ENCODE measurements around the gene ARL16. TPM values are rescaled to one million over a fixed set of nuclear protein-coding genes. Genes with fewer than 3 reads are reported as not detected.

Gene ARL16
- total RNA-seq, 4 donors from 2014 or later: 33.5 to 45.4 (median 43.4) TPM

- Histone ChIP-seq H3K4me3 (no peak overlapping the region), H3K27ac (no peak overlapping the region), H3K4me1 (peaks cover 0 to 22% (median 5%) of the 10 kb centered on the region in 4 donors), H3K27me3 (no peaks in the 10 kb centered on the region), H3K36me3 (no peaks in the 10 kb centered on the region), H3K9me3 (no peaks in the 10 kb centered on the region)
- no peak for DNase-seq
- no peak for TF ChIP-seq CTCF (IDR thresholded peaks at IDR 0.05)
These were observed 44.9 kb downstream of the ARL16 start for GRCh38 chr17:81638683-81639082.

- Histone ChIP-seq H3K36me3 (no peaks in the 10 kb centered on the region), H3K27me3 (no peaks in the 10 kb centered on the region), H3K9me3 (no peaks in the 10 kb centered on the region), H3K4me1 (peaks cover 0 to 22% (median 5%) of the 10 kb centered on the region in 4 donors), H3K4me3 (peak within 1 kb of the TSS; percentile 54 to 99 (median 92)), H3K27ac (peak within 1 kb of the TSS; percentile 82 to 94 (median 90))
- TF ChIP-seq POLR2A (IDR thresholded peaks at IDR 0.05) (peak; percentile 68 to 92), CTCF (IDR thresholded peaks at IDR 0.05) (no peak)
- peak; percentile 74 to 90 (median 89) for DNase-seq
These were observed 46.9 kb downstream of the ARL16 start, which contains the start of the genes NPLOC4 and TSPAN10 for GRCh38 chr17:81636505-81637288. Gene NPLOC4, minus strand, starts transcription at chr17:81637112. Its CDS starts 182 bp downstream, at chr17:81636930. Gene TSPAN10, plus strand, starts transcription at chr17:81637196. Its CDS starts 5,217 bp downstream, at chr17:81642413.

- H3K4me1 ChIP-seq: peaks cover 0 to 22% (median 5%) of the 10 kb centered on the region in 4 donors
- peak overlapping the region; percentile 54 to 99 (median 92) for H3K4me3 ChIP-seq
- no peaks in the 10 kb centered on the region for H3K27me3 ChIP-seq
- no peaks in the 10 kb centered on the region for H3K36me3 ChIP-seq
- peak overlapping the region; percentile 82 to 94 (median 90) for H3K27ac ChIP-seq
- no peaks in the 10 kb centered on the region for H3K9me3 ChIP-seq
- no peak for TF ChIP-seq POLR2A (IDR thresholded peaks at IDR 0.05)
- no peak for TF ChIP-seq CTCF (IDR thresholded peaks at IDR 0.05)
- DNase-seq: no peak
These were observed 47.6 kb downstream of the ARL16 start for GRCh38 chr17:81635973-81636504.

- H3K27me3 ChIP-seq: no peaks in the 10 kb centered on the region
- peaks cover 0 to 22% (median 5%) of the 10 kb centered on the region in 4 donors for H3K4me1 ChIP-seq
- DNase-seq: peak in 1 of 3 donors; percentile 55
- TF ChIP-seq POLR2A (IDR thresholded peaks at IDR 0.05) (no peak), CTCF (IDR thresholded peaks at IDR 0.05) (no peak)
- H3K27ac ChIP-seq: peak overlapping the region in 1 of 4 donors; percentile 94
- H3K4me3 ChIP-seq: peak overlapping the region in 2 of 4 donors; percentile 88 to 99
- H3K9me3 ChIP-seq: no peaks in the 10 kb centered on the region
- H3K36me3 ChIP-seq: no peaks in the 10 kb centered on the region
These were observed 48.2 kb downstream of the ARL16 start for GRCh38 chr17:81635431-81635830.

GRCh38 chr17:81631482-81631881, 52.1 kb downstream of the ARL16 start:
- Histone ChIP-seq H3K4me3 (no peak overlapping the region), H3K4me1 (peaks cover 0 to 22% (median 5%) of the 10 kb centered on the region in 4 donors), H3K36me3 (peaks cover 0 to 34% (median 0%) of the 10 kb centered on the region in 3 donors), H3K27ac (no peak overlapping the region), H3K27me3 (no peaks in the 10 kb centered on the region), H3K9me3 (no peaks in the 10 kb centered on the region)
- no peak for DNase-seq
- TF ChIP-seq CTCF (IDR thresholded peaks at IDR 0.05): no peak

Small RNA genes within 50 kb of the gene (small RNA-seq; reads per million reads assigned to genes)
- 0 to 0.13 reads per million in 2 donors for gene MIR6786

Other genes starting within 250 kb of the ARL16 start
- 1,000 to 10,000 TPM; 2,510 to 3,878 (median 3,203) TPM for gene ACTG1, start 171.0 kb downstream of the ARL16 start, total RNA-seq
- gene FSCN2, start 155.4 kb downstream of the ARL16 start, total RNA-seq: 1 to 10 TPM; 1.2 to 7.9 (median 5.2) TPM
- gene FAAP100, start 131.4 kb downstream of the ARL16 start, total RNA-seq: 10 to 100 TPM; 38.2 to 66.9 (median 52.2) TPM
- gene NPLOC4, start 46.7 kb downstream of the ARL16 start, total RNA-seq: 100 to 1,000 TPM in 3 of 4 donors, 10 to 100 TPM in 1; 77.2 to 911 (median 122) TPM
- gene TSPAN10, start 46.6 kb downstream of the ARL16 start, total RNA-seq: not detected
- gene PDE6G, start 27.3 kb downstream of the ARL16 start, total RNA-seq: not detected
- gene OXLD1, start 17.2 kb downstream of the ARL16 start, total RNA-seq: 10 to 100 TPM in 3 of 4 donors, 1 to 10 TPM in 1; 1.7 to 55.4 (median 41.9) TPM
- 10 to 100 TPM; 13.9 to 27.2 (median 17.0) TPM for gene CCDC137, start 17.1 kb downstream of the ARL16 start, total RNA-seq
- gene HGS, start 214 bp upstream of the ARL16 start, total RNA-seq: 100 to 1,000 TPM; 118 to 186 (median 171) TPM
- 10 to 100 TPM; 65.6 to 99.9 (median 76.4) TPM for gene MRPL12, start 19.6 kb upstream of the ARL16 start, total RNA-seq
- 100 to 1,000 TPM in 1 of 4 donors, 10 to 100 TPM in 3; 37.1 to 109 (median 64.1) TPM for gene SLC25A10, start 28.5 kb upstream of the ARL16 start, total RNA-seq
- 1 to 10 TPM in 1 of 4 donors, under 1 TPM in 1, not detected in 2; 0.67 to 1.1 TPM for gene GCGR, start 120.4 kb upstream of the ARL16 start, total RNA-seq
- 10 to 100 TPM; 19.6 to 47.9 (median 28.8) TPM for gene MCRIP1, start 149.5 kb upstream of the ARL16 start, total RNA-seq
- gene PPP1R27, start 151.3 kb upstream of the ARL16 start, total RNA-seq: not detected
- gene P4HB, start 176.7 kb upstream of the ARL16 start, total RNA-seq: 1,000 to 10,000 TPM in 3 of 4 donors, 100 to 1,000 TPM in 1; 326 to 1,290 (median 1,196) TPM
- gene ARHGDIA, start 187.5 kb upstream of the ARL16 start, total RNA-seq: 100 to 1,000 TPM; 282 to 475 (median 350) TPM
- 10 to 100 TPM; 38.9 to 96.6 (median 45.3) TPM for gene ALYREF, start 207.8 kb upstream of the ARL16 start, total RNA-seq
- gene ANAPC11, start 207.9 kb upstream of the ARL16 start, total RNA-seq: 100 to 1,000 TPM in 1 of 4 donors, 10 to 100 TPM in 3; 69.3 to 126 (median 85.1) TPM
- gene NPB, start 218.4 kb upstream of the ARL16 start, total RNA-seq: 1 to 10 TPM in 1 of 4 donors, under 1 TPM in 1, not detected in 2; 0.76 to 1.6 TPM
- gene PCYT2, start 227.6 kb upstream of the ARL16 start, total RNA-seq: 100 to 1,000 TPM in 3 of 4 donors, 10 to 100 TPM in 1; 67.7 to 297 (median 179) TPM
- gene SIRT7, start 234.4 kb upstream of the ARL16 start, total RNA-seq: 100 to 1,000 TPM in 2 of 4 donors, 10 to 100 TPM in 2; 82.5 to 130 (median 112) TPM
- gene MAFG, start 243.9 kb upstream of the ARL16 start, total RNA-seq: 10 to 100 TPM; 19.8 to 38.3 (median 34.4) TPM